ENCODE results near the gene STK16. TPM values are rescaled to one million over a fixed set of nuclear protein-coding genes. Genes with fewer than 3 reads are reported as not detected.
A peak's percentile ranks its signal among the peaks of the same experiment; 100 is the strongest.

STK16 gene
- total RNA-seq, 1 experiment from 2014 or later = 21.6 TPM

- Mint-ChIP-seq H3K9me3 (no peaks in the 10 kb centered on the region), H3K4me3 (no peak overlapping the region), H3K4me1 (peaks cover 31 to 42% of the 10 kb centered on the region in 2 experiments), H3K27ac (peak overlapping the region in 1 of 3 experiments; percentile 40; a peak in 1 of 7 replicates), H3K36me3 (ENCODE audit: insufficient read depth in 1 of 3, low read depth in 3 of 3) (peaks cover 9 to 24% (median 23%) of the 10 kb centered on the region in 3 experiments; a peak in 6 of 7 replicates), H3K27me3 (ENCODE audit: low read depth) (peaks cover 23% of the 10 kb centered on the region)
- H3K4me1 ChIP-seq (ENCODE audit: insufficient read depth, low read length) = peaks cover 5% of the 10 kb centered on the region
- no peaks in the 10 kb centered on the region for H4K20me1 ChIP-seq (ENCODE audit: control insufficient read depth, insufficient read depth, insufficient read length)
- no peak overlapping the region for H2AFZ ChIP-seq (ENCODE audit: low read length)
- no peaks in the 10 kb centered on the region for H3K27me3 ChIP-seq (ENCODE audit: insufficient read depth, low read length)
- no peak overlapping the region for H2BK5ac ChIP-seq (ENCODE audit: insufficient read length, low read length)
- no peak overlapping the region for H3K14ac ChIP-seq (ENCODE audit: insufficient read depth, low read length)
- no peak overlapping the region for H3K56ac ChIP-seq (ENCODE audit: insufficient read length, low read depth, low read length)
- H3K9ac ChIP-seq (ENCODE audit: extremely low read depth, insufficient read length, low read length) = no peak overlapping the region
- H3K18ac ChIP-seq (ENCODE audit: insufficient read length, low read depth, low read length) = no peak overlapping the region
- no peaks in the 10 kb centered on the region for H3K79me2 ChIP-seq (ENCODE audit: insufficient read depth, low read length)
- H2BK12ac ChIP-seq (ENCODE audit: insufficient read length, low read depth, low read length) = no peak overlapping the region
- H3K23ac ChIP-seq (ENCODE audit: insufficient read length, low read depth, low read length) = no peak overlapping the region
- TF ChIP-seq CTCF (conservative IDR thresholded peaks at IDR 0.05) = no peak; the same call in 2 of the 3 replicates
- H2BK20ac ChIP-seq (ENCODE audit: low read depth, low read length, poor library complexity, severe bottlenecking) = no peak overlapping the region
- no peak overlapping the region for H3K4me2 ChIP-seq (ENCODE audit: insufficient read depth, insufficient read length, low read length)
- no peak overlapping the region for H3T11ph ChIP-seq (ENCODE audit: low read length)
- no CpG with 5 or more reads among the region's 17 CpGs for WGBS (ENCODE audit: extremely low coverage, insufficient read length, low lambda C conversion rate)
- H2AK5ac ChIP-seq (ENCODE audit: insufficient read length, low read length) = no peak overlapping the region
- H4K91ac ChIP-seq (ENCODE audit: insufficient read length, low read depth, low read length) = no peak overlapping the region
- H3K9me3 ChIP-seq (ENCODE audit: control insufficient read depth, low read depth, low read length) = no peaks in the 10 kb centered on the region
- DNase-seq = no peak
- no peak overlapping the region for H2BK15ac ChIP-seq (ENCODE audit: low read depth, low read length)
- no peak overlapping the region for H2BK120ac ChIP-seq (ENCODE audit: low read depth, low read length, poor library complexity, severe bottlenecking)
- no peak overlapping the region for H4K5ac ChIP-seq (ENCODE audit: insufficient read length, low read depth, low read length)
- H4K8ac ChIP-seq (replicated peaks; ENCODE audit: insufficient read length, low read depth, low read length) = no peak overlapping the region
- no peak overlapping the region for H3K4ac ChIP-seq (ENCODE audit: low read depth, low read length)
- peaks cover 5% of the 10 kb centered on the region for H3K23me2 ChIP-seq (ENCODE audit: insufficient read length, low read depth, low read length, poor library complexity, severe bottlenecking)
- no peaks in the 10 kb centered on the region for H3K79me1 ChIP-seq (ENCODE audit: insufficient read depth, low read depth, low read length, poor library complexity, severe bottlenecking)
- H3K27ac ChIP-seq (ENCODE audit: insufficient read length, low read depth, low read length) = no peak overlapping the region
These were observed 2.7 kb downstream of the STK16 start for GRCh38 chr2:219247678-219248642.
